Measurements from ENCODE around the gene CACNA2D3.

DNA sequence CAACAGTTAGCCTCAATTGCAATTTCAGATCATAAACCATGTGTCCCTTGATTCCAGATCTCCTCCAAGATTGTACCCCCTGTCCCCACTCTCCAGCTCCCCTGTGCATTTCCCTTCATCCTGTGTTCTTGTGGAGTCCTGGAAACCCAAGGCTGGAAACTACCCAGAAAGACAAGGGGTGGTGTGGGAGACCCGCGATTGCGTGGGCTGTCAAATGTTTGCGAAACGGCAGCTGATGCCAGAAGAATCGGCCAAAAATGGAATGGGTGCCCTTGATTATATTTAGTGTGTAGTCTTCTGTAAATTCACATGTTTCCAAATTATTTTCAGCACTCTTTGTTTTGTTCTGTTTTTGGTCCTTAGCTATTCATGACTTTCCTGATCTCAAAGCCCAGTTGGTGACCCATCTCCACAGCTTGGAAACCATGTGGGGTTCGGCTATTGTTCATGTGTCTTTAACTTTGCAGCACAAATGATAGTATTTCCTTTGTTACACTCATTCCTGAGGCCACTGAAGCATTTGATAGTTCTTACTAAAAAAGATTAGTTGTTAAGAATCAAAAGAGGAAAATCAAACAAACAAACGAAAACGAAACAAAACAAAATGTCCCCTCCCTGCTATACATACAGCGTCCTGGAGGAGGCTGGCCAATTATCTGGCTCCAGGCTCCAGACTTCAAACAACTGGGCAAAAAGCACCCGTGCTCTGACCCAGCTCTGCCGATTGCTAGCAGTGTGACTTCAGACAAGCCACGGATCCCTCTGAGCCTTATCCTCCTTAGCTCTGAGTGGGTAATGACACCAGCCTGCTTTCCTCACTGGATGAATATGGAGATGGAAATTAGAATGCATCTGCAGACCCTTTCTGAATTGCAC lies 120.9 kb downstream of the CACNA2D3 start:
- no peak for TF ChIP-seq CTCF (IDR thresholded peaks at IDR 0.05; ENCODE audit: poor library complexity)
- TF ChIP-seq EZH2 (IDR thresholded peaks at IDR 0.05; ENCODE audit: borderline replicate concordance) = no peak

Data from hepatocyte (in vitro differentiated cells).